GM21576 (cell line): Measurements from ENCODE around the gene SOX18.
"Not testable (repeated sequence)": the region's sequence is repeated elsewhere in the genome, so short reads cannot be mapped to it uniquely, and the experiment has no call there.

ENCODE experiments used
- ATAC-seq: cut with Tn5 transposase; IDR thresholded peaks from one replicate; pipeline ENCODE4 v1.9.1; 2021; ENCODE audit warnings: mild to moderate bottlenecking, moderate library complexity; ENCODE audit not compliant: unreplicated experiment

SOX18 gene

GRCh38 chr20:64025101-64025825 is 24.2 kb downstream of the SOX18 start:
- no peak for ATAC-seq

GRCh38 chr20:64024141-64024990 is 25.1 kb downstream of the SOX18 start:
- no peak for ATAC-seq

- no peak for ATAC-seq
Observed at GRCh38 chr20:64023361-64024140, 25.9 kb downstream of the SOX18 start.

- no peak for ATAC-seq
Observed at GRCh38 chr20:64022671-64023360, 26.6 kb downstream of the SOX18 start.

GRCh38 chr20:64021124-64021975 is 28.1 kb downstream of the SOX18 start:
- no peak for ATAC-seq

- no peak for ATAC-seq
Observed at GRCh38 chr20:64015635-64016034, 33.8 kb downstream of the SOX18 start.

GRCh38 chr20:64012385-64013154 is 36.9 kb downstream of the SOX18 start:
- ATAC-seq, result not testable (repeated sequence)

GRCh38 chr20:64011366-64011779 is 38.1 kb downstream of the SOX18 start:
- ATAC-seq, result no peak

- ATAC-seq, result peak; percentile 45
Observed at GRCh38 chr20:64010711-64011237, 38.7 kb downstream of the SOX18 start.

- no peak for ATAC-seq
Observed at GRCh38 chr20:64009811-64010387, 39.5 kb downstream of the SOX18 start.

GRCh38 chr20:64006902-64007301 is 42.5 kb downstream of the SOX18 start:
- ATAC-seq, result no peak

- no peak for ATAC-seq
Observed at GRCh38 chr20:64006490-64006889, 42.9 kb downstream of the SOX18 start.

- ATAC-seq, result no peak
Observed at GRCh38 chr20:64005394-64005793, 44.0 kb downstream of the SOX18 start.

- ATAC-seq, result no peak
Observed at GRCh38 chr20:64003960-64004725, 45.3 kb downstream of the SOX18 start.

- ATAC-seq, result no peak
Observed at GRCh38 chr20:64001607-64002011, 47.8 kb downstream of the SOX18 start.

- ATAC-seq, result no peak
Observed at GRCh38 chr20:64000906-64001305, 48.5 kb downstream of the SOX18 start.
